Loucy (cell line): Measurements from ENCODE around the gene DGKB.

Experiments used
- EZH2phosphoT487 ChIP-seq: fragments of 200-600 bp; IDR thresholded peaks from 2 replicates; pipeline ENCODE4 v1.6.1; 2018; ENCODE audit warnings: antibody characterized with exemption, mild to moderate bottlenecking, moderate library complexity, borderline replicate concordance
- TF ChIP-seq, protein P1 (sequence below): fragments of 200-600 bp; sonication (generic); conservative IDR thresholded peaks from 2 replicates; pipeline ENCODE4 v1.5.1; 2014; ENCODE audit warnings: mild to moderate bottlenecking, antibody characterized with exemption, low read length

DNA sequence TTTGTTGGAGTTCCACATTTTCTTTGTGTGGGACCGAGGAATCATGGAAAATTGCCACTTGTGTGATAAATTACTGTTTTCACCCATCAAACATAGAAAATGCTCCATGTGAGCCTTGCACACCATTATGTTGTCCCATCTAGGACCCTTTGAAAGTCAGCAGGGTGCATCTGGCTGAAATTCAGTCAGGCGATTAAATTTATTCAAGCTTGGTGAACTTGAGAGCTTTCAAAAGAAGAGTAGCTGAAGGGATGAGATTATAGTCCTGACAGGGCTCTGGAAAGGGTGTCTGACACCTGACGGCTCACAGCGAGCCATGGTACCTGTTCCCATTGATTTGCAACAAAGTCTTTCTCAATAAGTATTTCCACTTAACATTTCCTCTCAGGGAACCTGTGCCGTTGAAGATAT lies 513.4 kb downstream of the DGKB start:
- TF ChIP-seq, protein P1, sequence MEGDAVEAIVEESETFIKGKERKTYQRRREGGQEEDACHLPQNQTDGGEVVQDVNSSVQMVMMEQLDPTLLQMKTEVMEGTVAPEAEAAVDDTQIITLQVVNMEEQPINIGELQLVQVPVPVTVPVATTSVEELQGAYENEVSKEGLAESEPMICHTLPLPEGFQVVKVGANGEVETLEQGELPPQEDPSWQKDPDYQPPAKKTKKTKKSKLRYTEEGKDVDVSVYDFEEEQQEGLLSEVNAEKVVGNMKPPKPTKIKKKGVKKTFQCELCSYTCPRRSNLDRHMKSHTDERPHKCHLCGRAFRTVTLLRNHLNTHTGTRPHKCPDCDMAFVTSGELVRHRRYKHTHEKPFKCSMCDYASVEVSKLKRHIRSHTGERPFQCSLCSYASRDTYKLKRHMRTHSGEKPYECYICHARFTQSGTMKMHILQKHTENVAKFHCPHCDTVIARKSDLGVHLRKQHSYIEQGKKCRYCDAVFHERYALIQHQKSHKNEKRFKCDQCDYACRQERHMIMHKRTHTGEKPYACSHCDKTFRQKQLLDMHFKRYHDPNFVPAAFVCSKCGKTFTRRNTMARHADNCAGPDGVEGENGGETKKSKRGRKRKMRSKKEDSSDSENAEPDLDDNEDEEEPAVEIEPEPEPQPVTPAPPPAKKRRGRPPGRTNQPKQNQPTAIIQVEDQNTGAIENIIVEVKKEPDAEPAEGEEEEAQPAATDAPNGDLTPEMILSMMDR: no peak
- no peak for TF ChIP-seq EZH2phosphoT487
